Naive B cell (primary cell): ENCODE measurements around the gene PHC2. TPM values are rescaled to one million over a fixed set of nuclear protein-coding genes. Genes with fewer than 3 reads are reported as not detected.

Experiments
- ATAC-seq, 2 donors: fragments of 150-1000 bp; cut with Tn5 transposase; 2 replicates each; pipeline ENCODE4 v1.10.0; 2021; ENCODE audit warnings: low read depth in 2 of 2, mild to moderate bottlenecking in 2 of 2, moderate library complexity in 2 of 2
- DNase-seq: peaks from one replicate; pipeline ENCODE4 v3.0.0; 2022
- H3K27ac Mint-ChIP-seq, 6 donors: one replicate each; pipeline ENCODE4 v1.8.0; 2020 to 2022; ENCODE audit warnings: mild to moderate bottlenecking in 6 of 6, mixed read lengths in 6 of 6, moderate library complexity in 5 of 6, inconsistent platforms in 2 of 6
- H3K27me3 Mint-ChIP-seq, 3 donors: one replicate each; pipeline ENCODE4 v1.8.0; 2021 to 2022; ENCODE audit warnings: mixed read lengths in 3 of 3, mild to moderate bottlenecking in 1 of 3
- H3K36me3 Mint-ChIP-seq, 2 donors: one replicate each; pipeline ENCODE4 v1.8.0; 2020 to 2022; ENCODE audit warnings: mixed read lengths in 2 of 2, inconsistent platforms in 1 of 2, mild to moderate bottlenecking in 1 of 2
- H3K4me1 Mint-ChIP-seq, 3 donors: one replicate each; pipeline ENCODE4 v1.8.0; 2020 to 2022; ENCODE audit warnings: mixed read lengths in 3 of 3, inconsistent platforms in 1 of 3, mild to moderate bottlenecking in 1 of 3, moderate library complexity in 1 of 3
- H3K4me3 Mint-ChIP-seq, 8 donors: one replicate each; pipeline ENCODE4 v1.8.0; 2020 to 2022; ENCODE audit warnings: mild to moderate bottlenecking in 8 of 8, mixed read lengths in 8 of 8, moderate library complexity in 8 of 8, inconsistent platforms in 2 of 8
- H3K9me3 Mint-ChIP-seq, 7 donors: one replicate each; pipeline ENCODE4 v1.8.0; 2020 to 2022; ENCODE audit warnings: mixed read lengths in 7 of 7, mild to moderate bottlenecking in 5 of 7, inconsistent platforms in 2 of 7, moderate library complexity in 1 of 7
- polyA plus RNA-seq, 6 donors: library from polyadenylated mRNA; unstranded; fragments of 300-500 nt; fragmentation: Illumina TruSeq; gene quantifications; one replicate each; pipeline ENCODE4 v1.2.3, GENCODE V29; 2021; ENCODE audit warnings: low read depth in 6 of 6

The PHC2 gene
- polyA plus RNA-seq, 6 donors from 2014 or later: 13.0 to 30.6 (median 20.3) TPM

DNA sequence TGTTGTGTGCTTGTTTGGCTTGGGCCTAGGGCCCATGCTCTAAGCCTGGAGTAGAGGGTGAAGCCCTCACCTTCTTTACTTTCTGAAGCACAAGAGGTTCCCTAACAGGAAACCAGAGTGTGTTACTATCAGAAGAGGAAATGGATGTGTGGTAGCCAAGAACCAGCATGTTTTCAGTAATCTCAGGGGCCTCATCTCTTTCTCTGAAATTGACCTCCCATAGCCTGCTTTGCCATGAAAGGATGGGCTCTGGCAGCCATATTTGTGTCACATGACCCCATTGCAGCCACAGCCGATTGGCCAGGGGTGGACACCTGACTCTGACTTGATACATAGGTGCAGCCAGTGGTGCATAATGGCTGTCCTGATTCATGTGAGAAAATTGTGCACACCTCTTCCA lies 128.6 kb downstream of the PHC2 start:
- DNase-seq: no peak

DNA sequence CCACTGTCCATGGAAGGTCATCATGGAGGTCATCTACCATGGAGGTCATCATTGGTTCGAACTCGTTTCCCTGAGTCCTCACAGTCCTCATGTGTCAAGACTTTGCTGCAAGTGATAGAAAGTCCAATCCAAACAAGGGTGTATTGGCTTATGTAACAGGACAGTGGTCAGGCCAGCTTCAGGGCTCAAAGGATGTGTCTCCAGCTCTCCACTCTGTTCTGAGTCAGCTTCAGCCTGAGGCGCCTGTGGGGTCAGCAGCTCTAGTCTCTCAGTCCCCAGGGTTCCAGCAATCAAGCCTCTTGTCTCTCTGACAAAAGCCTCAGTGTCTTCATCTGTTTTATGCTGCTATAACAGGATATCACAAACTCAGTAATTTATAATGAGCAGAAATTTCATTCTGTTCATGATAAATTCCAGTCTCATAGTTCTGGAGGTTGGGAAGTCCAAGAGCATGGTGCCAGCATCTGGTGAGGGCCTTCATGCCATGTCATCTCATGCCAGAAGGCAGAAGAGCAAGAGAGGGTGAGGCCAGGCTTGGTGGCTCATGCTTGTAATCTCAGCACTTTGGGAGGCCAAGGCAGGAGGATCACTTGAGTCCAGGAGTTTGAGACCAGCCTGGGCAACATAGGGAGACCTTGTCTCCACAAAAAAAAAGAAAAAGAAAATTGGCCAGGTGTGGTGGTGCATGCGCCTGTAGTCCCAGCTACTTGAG lies 129.5 kb downstream of the PHC2 start:
- H3K27ac Mint-ChIP-seq: no peak overlapping the region

More for the DNA sequence above, 128.6 kb downstream of the PHC2 start:
- Mint-ChIP-seq H3K27me3 (peaks cover 10 to 14% (median 10%) of the 10 kb centered on the region in 3 donors), H3K9me3 (no peaks in the 10 kb centered on the region), H3K27ac (no peak overlapping the region), H3K4me1 (peaks cover 7 to 13% (median 9%) of the 10 kb centered on the region in 3 donors), H3K36me3 (peaks cover 0 to 6% of the 10 kb centered on the region in 2 donors), H3K4me3 (no peak overlapping the region)
- ATAC-seq: no peak

DNA sequence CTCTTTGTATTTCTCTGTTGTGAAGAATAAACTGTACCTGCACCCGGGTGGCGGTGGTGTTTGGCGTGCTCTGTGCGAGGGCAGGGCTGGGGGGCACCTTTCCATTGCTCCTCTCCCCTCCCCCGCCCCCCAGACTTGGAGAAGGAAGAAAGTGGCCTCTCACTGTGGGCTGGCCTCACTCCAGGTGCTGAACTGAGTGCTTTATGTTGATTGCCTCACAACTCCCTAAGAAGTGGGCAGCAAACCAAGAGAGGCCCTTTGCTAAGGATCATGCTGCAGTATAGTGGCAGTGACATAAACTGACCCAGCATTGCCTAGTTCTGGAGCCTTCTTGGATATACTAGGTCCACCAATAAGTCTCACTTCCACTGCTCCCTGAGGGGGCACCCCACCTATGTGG lies 130.2 kb downstream of the PHC2 start:
- Mint-ChIP-seq H3K4me1 (peaks cover 0 to 8% (median 4%) of the 10 kb centered on the region in 3 donors), H3K4me3 (no peak overlapping the region), H3K36me3 (peaks cover 0 to 14% of the 10 kb centered on the region in 2 donors), H3K27me3 (peaks cover 1 to 6% (median 2%) of the 10 kb centered on the region in 3 donors), H3K9me3 (no peaks in the 10 kb centered on the region), H3K27ac (no peak overlapping the region)
- DNase-seq (no peak), ATAC-seq (no peak)

More for the DNA sequence above, 129.5 kb downstream of the PHC2 start:
- Mint-ChIP-seq H3K9me3 (no peaks in the 10 kb centered on the region), H3K27me3 (peaks cover 9 to 13% (median 10%) of the 10 kb centered on the region in 3 donors), H3K4me3 (peak overlapping the region in 1 of 8 donors; percentile 1), H3K4me1 (peaks cover 7 to 13% (median 9%) of the 10 kb centered on the region in 3 donors), H3K36me3 (peaks cover 0 to 10% of the 10 kb centered on the region in 2 donors)
- ATAC-seq: no peak
- no peak for DNase-seq

DNA sequence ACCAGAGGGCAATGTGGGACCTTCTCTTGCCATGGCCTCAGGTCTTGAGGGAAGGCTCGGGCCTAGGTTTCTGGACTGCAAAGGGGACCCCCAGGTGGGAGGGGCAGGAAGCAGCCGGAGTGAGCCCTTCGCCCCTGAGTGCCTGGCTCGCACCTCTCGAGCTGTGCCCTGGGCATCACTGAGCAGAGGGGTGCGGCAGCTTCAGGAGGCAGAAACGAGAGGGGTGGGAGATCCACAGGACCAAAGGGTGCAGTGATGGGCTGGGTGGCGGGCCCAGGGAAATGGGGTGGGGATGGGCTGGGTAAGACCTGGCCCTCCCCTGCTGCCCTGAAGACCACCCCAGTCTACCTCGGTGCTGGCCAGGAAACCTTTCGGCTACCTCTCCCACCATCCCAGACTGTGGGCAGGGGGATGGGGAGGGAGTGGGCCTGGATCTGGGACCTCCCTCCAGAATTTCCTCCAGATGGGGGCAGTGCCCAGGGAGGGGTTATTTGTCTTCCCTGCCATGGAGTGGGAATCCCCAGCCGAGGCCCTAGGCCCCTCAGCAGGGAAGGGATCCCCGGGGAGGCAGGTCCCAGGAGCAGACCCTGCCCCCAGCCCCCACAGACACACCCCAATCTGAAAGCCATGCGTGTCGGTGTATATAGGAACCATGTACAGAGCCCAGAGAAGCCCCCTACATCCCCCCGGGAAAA lies 131.3 kb downstream of the PHC2 start:
- peaks cover 0 to 4% (median 0%) of the 10 kb centered on the region in 3 donors for H3K27me3 Mint-ChIP-seq
- H3K9me3 Mint-ChIP-seq: no peaks in the 10 kb centered on the region
- no peak overlapping the region for H3K4me3 Mint-ChIP-seq
- H3K4me1 Mint-ChIP-seq: peaks cover 4 to 13% (median 5%) of the 10 kb centered on the region in 3 donors
- H3K27ac Mint-ChIP-seq: no peak overlapping the region
- ATAC-seq (no peak), DNase-seq (no peak)
- H3K36me3 Mint-ChIP-seq: peaks cover 0 to 14% of the 10 kb centered on the region in 2 donors

DNA sequence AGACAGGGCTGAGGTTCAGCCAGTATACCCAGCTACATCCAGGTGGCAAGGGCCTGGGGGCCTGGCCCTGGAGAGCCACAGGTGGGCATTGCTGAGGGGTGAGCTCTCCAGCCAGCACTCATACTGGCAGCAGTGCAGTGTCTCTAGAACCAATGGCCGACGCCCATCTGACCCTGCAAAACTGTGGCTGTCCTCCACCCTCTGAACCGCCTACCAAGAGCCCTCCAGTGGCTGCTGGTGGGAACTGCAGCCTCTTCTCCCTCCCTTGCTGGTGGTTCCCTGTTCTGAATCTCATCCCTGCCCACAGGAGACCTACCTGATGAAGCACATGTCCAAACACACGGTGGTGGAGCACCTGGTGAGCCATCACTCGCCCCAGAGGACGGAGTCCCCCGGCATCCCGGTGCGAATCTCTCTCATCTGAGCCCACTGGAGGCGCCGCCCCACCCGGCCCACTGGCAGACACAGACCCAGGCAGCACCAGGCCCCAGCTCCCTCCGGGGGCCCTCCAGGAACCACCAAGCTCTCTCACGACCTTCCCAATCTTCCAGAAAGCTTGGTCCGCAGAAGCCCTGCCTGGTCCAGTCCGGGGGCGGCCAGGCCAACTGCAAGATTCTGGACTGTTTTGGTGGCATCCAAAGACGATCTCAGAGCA lies 132.1 kb downstream of the PHC2 start:
- Mint-ChIP-seq H3K4me3 (no peak overlapping the region), H3K27me3 (peaks cover 0 to 4% (median 0%) of the 10 kb centered on the region in 3 donors), H3K27ac (peak overlapping the region in 1 of 6 donors; percentile 89), H3K9me3 (no peaks in the 10 kb centered on the region), H3K4me1 (peaks cover 4 to 18% (median 5%) of the 10 kb centered on the region in 3 donors), H3K36me3 (peaks cover 0 to 14% of the 10 kb centered on the region in 2 donors)
- DNase-seq (peak; percentile 38), ATAC-seq (peak; percentile 52 to 57)

DNA sequence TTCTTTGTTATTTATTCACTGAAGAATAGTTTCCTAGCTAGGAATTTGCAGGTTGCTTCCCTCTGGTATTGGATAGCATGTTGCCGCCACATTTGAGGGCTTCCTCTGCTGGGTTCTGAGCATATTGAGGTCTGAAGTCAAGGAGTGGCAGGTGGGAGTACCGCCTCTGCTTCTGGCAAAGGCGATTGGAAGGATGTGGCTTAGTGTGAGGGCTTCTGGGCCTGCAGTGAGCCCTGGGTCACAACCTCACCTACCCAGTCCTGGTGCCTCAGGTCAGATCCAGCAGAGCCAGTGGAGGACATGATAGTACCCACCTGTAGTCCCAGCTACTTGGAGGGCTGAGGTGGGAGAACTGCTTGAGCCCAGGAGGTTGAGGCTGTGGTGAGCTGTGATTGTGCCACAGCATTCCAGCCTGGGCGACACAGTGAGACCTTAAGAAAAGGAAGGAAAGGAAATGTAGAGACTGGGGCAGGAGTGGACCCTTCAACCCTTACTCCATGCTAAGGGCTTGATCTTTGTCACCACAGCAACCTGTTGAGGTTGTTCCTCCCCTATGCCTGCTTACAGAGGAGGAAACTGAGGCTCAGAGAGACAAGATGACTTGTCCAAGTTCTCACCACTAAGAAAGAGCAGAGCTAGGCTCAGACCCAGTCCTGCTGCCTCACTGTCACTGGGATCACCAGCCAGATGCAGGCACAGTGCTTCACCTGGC lies 132.8 kb downstream of the PHC2 start:
- DNase-seq (no peak), ATAC-seq (no peak)
- Mint-ChIP-seq H3K27ac (no peak overlapping the region), H3K27me3 (peaks cover 0 to 1% (median 0%) of the 10 kb centered on the region in 3 donors), H3K4me3 (peak overlapping the region in 1 of 8 donors; percentile 6), H3K4me1 (peaks cover 4 to 21% (median 5%) of the 10 kb centered on the region in 3 donors), H3K36me3 (peaks cover 0 to 14% of the 10 kb centered on the region in 2 donors), H3K9me3 (no peaks in the 10 kb centered on the region)

DNA sequence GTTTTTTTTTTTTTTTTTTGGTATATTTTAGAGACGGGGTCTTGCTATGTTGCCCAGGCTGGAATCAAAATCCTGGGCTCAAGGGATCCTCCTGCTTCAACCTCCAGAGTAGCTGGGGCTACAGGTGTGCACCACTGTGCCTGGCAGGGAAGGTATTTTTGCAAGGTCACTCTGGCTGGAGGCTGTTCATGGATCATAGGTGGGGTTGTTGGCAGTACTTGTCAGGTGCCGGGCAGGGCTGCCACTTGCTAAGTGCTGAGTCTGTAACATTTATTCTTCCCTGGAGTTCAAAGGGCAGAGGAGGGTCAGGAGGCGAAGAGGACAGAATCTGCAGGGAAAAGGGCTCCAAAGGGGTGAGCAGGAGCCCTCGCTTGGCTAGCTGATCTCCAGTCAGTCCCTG lies 134.1 kb downstream of the PHC2 start:
- no peaks in the 10 kb centered on the region for H3K9me3 Mint-ChIP-seq
- H3K27ac Mint-ChIP-seq: no peak overlapping the region
- ATAC-seq: no peak
- H3K4me1 Mint-ChIP-seq: peaks cover 4 to 29% (median 5%) of the 10 kb centered on the region in 3 donors
- no peak for DNase-seq
- no peak overlapping the region for H3K4me3 Mint-ChIP-seq
- no peaks in the 10 kb centered on the region for H3K27me3 Mint-ChIP-seq
- peaks cover 0 to 14% of the 10 kb centered on the region in 2 donors for H3K36me3 Mint-ChIP-seq

DNA sequence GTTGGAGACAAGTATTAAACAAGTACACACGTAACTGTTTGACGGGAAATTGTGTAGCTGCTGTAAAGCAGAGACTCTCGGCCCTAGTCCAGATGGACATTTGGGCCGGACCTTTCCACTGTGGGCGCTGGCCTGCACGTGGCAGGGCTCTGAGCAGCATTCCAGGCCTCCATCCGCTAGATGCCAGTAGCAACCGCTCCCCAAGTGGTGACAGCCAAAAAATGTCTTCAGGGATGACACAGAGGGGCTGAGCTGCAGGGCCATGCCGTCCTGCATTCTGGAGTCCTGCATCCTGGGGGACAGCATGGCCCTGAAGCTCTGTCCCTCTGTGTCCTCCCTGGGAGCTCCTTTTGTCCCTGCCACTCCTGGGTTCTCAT lies 134.8 kb downstream of the PHC2 start:
- Mint-ChIP-seq H3K9me3 (no peaks in the 10 kb centered on the region), H3K36me3 (peaks cover 0 to 14% of the 10 kb centered on the region in 2 donors), H3K27ac (no peak overlapping the region), H3K4me1 (peaks cover 4 to 29% (median 5%) of the 10 kb centered on the region in 3 donors), H3K27me3 (no peaks in the 10 kb centered on the region), H3K4me3 (no peak overlapping the region)
- DNase-seq (no peak), ATAC-seq (no peak)

DNA sequence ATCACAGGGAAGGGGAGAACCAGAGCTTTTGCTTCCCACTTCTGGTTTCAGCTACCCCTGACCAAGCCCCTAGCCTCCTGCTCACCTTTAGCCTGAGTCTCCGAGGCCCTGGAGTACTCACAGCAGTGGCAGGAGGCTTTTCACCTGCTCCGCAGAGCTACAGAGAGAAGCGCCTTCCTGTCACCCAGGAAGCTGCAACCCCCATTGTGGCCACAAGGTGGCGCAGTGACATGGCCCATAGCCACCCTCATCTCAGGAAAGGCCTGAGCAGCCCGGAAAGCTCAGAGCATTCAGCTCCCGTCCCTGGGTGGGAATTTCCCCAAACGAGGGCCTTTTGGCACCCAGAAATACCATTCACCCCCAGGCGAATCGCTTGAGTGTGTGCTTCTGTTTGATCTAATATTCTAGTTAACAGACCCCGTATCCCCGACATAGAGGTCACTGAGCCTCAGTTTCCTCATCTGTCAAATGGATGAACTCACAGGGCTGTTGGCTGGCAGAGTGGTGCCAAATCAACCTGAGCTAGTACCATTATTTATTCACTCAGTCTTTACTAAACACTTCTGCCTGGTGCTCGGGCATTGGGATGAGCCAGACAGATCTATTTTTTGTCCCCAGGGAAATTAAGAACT lies 135.3 kb downstream of the PHC2 start:
- no peaks in the 10 kb centered on the region for H3K9me3 Mint-ChIP-seq
- H3K4me3 Mint-ChIP-seq: no peak overlapping the region
- H3K27me3 Mint-ChIP-seq: no peaks in the 10 kb centered on the region
- peaks cover 4 to 29% (median 5%) of the 10 kb centered on the region in 3 donors for H3K4me1 Mint-ChIP-seq
- H3K27ac Mint-ChIP-seq: peak overlapping the region in 2 of 6 donors; percentile 49 to 93
- ATAC-seq (peak; percentile 85 to 91), DNase-seq (peak; percentile 72)
- H3K36me3 Mint-ChIP-seq: peaks cover 0 to 14% of the 10 kb centered on the region in 2 donors

DNA sequence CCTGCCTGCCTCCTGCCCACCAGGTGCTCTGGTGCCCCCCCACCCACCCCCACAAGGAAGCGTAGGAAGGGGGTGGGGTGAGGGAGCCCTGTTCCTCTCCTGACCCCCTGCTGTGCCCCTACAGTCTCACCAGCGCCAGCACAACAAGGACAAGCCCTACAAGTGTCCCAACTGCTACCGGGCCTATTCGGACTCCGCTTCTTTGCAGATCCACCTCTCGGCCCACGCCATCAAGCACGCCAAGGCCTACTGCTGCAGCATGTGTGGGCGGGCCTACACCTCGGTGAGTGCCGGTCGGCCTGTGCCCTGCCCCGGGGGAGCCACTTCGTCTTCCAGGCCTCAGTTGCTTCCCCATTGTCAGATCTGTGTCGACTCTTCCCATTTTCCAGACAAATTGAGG lies 135.9 kb downstream of the PHC2 start:
- Mint-ChIP-seq H3K36me3 (peaks cover 0 to 14% of the 10 kb centered on the region in 2 donors), H3K4me1 (peaks cover 4 to 29% (median 5%) of the 10 kb centered on the region in 3 donors), H3K27ac (peak overlapping the region in 2 of 6 donors; percentile 49 to 93), H3K27me3 (no peaks in the 10 kb centered on the region), H3K9me3 (no peaks in the 10 kb centered on the region), H3K4me3 (no peak overlapping the region)
- DNase-seq (no peak), ATAC-seq (no peak)

DNA sequence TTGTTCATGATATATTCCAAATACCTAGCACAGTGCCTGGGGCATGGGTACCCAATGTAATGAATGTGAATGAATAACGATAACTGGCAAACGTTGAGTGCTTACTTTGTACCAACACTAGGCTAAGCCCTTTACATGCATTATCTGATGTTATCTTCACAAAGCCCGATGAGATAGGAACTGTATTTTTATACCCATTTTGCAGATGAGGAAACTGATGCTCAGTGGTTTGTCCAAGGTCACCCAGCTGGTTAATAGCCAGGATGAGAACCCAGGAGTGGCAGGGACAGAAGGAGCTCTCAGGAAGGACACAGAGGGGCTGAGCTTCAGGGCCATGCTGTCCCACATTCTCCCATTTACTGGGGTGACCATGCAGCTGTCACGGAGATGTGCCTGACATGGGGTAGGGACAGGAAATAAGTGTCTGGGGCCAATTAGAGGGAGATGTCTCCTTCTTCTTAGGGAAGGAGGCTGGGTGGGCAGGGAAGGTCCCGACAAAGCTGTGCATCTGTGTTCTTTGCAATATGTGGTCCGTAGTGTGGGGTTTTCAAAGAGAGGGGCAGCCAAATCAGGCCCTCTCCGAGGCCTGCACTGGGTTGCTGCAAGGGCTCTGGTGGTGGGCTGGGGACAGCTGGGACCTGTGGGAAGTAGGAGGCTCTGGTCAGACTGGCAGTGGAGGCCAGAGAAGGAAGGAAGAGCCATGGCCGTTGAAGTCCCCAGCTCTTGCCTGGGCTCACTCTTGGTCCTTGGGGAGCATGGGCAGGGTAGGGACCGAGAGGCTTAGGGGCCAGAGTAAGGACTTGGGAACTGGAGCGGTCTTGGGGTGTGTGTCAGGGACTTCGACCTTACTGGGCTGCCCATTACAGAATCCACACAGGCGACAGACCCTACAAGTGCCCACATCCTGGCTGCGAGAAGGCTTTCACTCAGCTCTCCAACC lies 136.6 kb downstream of the PHC2 start:
- Mint-ChIP-seq H3K27me3 (no peaks in the 10 kb centered on the region), H3K9me3 (no peaks in the 10 kb centered on the region), H3K4me1 (peaks cover 4 to 29% (median 5%) of the 10 kb centered on the region in 3 donors), H3K4me3 (no peak overlapping the region), H3K27ac (peak overlapping the region in 1 of 6 donors; percentile 32), H3K36me3 (peaks cover 3 to 21% of the 10 kb centered on the region in 2 donors)
- DNase-seq: no peak
- no peak for ATAC-seq
